HG02870 (cell line): Measurements from ENCODE around the gene NOC3L.
"Not testable (repeated sequence)": the region's sequence is repeated elsewhere in the genome, so short reads cannot be mapped to it uniquely, and the experiment has no call there.

Source experiments
- ATAC-seq: cut with Tn5 transposase; IDR thresholded peaks from one replicate; pipeline ENCODE4 v1.9.1; 2021; ENCODE audit warnings: mild to moderate bottlenecking, moderate library complexity; ENCODE audit not compliant: unreplicated experiment

The NOC3L gene

GRCh38 chr10:94362360-94363250 lies at the start of gene NOC3L:
NOC3L (minus strand) TSS chr10:94362939; CDS start chr10:94362838, 101 bp downstream.
- peak; percentile 99 for ATAC-seq

GRCh38 chr10:94412449-94412848 lies 49.7 kb upstream of the NOC3L start:
- ATAC-seq: no peak

GRCh38 chr10:94411304-94411703 lies 48.6 kb upstream of the NOC3L start:
- ATAC-seq: no peak

- ATAC-seq: no peak
Observed at GRCh38 chr10:94409021-94409657, 46.4 kb upstream of the NOC3L start.

GRCh38 chr10:94407668-94408067 lies 44.9 kb upstream of the NOC3L start:
- ATAC-seq: no peak

- ATAC-seq: no peak
Observed at GRCh38 chr10:94405406-94405805, 42.7 kb upstream of the NOC3L start.

GRCh38 chr10:94403380-94404213 lies 40.9 kb upstream of the NOC3L start:
- peak; percentile 62 for ATAC-seq

GRCh38 chr10:94402843-94403379 lies 40.2 kb upstream of the NOC3L start:
- peak; percentile 25 for ATAC-seq

GRCh38 chr10:94402204-94402842 lies 39.6 kb upstream of the NOC3L start, which contains the start of gene TBC1D12:
TBC1D12 (plus strand) TSS chr10:94402541; CDS start chr10:94402614, 73 bp downstream.
- peak; percentile 63 for ATAC-seq

GRCh38 chr10:94398762-94399161 lies 36.0 kb upstream of the NOC3L start:
- no peak for ATAC-seq

GRCh38 chr10:94397549-94398370 lies 35.0 kb upstream of the NOC3L start:
- no peak for ATAC-seq

- not testable (repeated sequence) for ATAC-seq
Observed at GRCh38 chr10:94392117-94392516, 29.4 kb upstream of the NOC3L start.

- not testable (repeated sequence) for ATAC-seq
Observed at GRCh38 chr10:94385733-94386132, 23.0 kb upstream of the NOC3L start.

GRCh38 chr10:94383530-94383929 lies 20.8 kb upstream of the NOC3L start:
- ATAC-seq: no peak

- ATAC-seq: no peak
Observed at GRCh38 chr10:94376865-94377264, 14.1 kb upstream of the NOC3L start.

GRCh38 chr10:94375374-94375773 lies 12.6 kb upstream of the NOC3L start:
- ATAC-seq: no peak

- no peak for ATAC-seq
Observed at GRCh38 chr10:94370501-94370900, 7.8 kb upstream of the NOC3L start.

- no peak for ATAC-seq
Observed at GRCh38 chr10:94366382-94366781, 3.6 kb upstream of the NOC3L start.

- no peak for ATAC-seq
Observed at GRCh38 chr10:94364482-94364881, 1.7 kb upstream of the NOC3L start.

GRCh38 chr10:94363251-94363565 lies 469 bp upstream of the NOC3L start:
- peak; percentile 12 for ATAC-seq
